Subcutaneous adipose tissue (tissue), 4 donors: Measurements from ENCODE around the gene GCH1. TPM values are rescaled to one million over a fixed set of nuclear protein-coding genes. Genes with fewer than 3 reads are reported as not detected.

Experiments used
- total RNA-seq, 4 donors: library from RNA; depleted of rRNA; stranded (reverse); fragments of >200 nt; gene quantifications; one replicate each; pipeline ENCODE4 v1.1.0, GENCODE V29; 2016
- TF ChIP-seq, protein P1 (sequence below): fragments of 450-650 bp; IDR thresholded peaks from one replicate; pipeline ENCODE4 v1.5.1; 2016; ENCODE audit warnings: low read depth, mild to moderate bottlenecking, control low read depth, antibody characterized with exemption, moderate library complexity

The GCH1 gene, protein sequence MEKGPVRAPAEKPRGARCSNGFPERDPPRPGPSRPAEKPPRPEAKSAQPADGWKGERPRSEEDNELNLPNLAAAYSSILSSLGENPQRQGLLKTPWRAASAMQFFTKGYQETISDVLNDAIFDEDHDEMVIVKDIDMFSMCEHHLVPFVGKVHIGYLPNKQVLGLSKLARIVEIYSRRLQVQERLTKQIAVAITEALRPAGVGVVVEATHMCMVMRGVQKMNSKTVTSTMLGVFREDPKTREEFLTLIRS
- 1 to 10 TPM; 2.6 to 7.6 (median 4.9) TPM for total RNA-seq

DNA sequence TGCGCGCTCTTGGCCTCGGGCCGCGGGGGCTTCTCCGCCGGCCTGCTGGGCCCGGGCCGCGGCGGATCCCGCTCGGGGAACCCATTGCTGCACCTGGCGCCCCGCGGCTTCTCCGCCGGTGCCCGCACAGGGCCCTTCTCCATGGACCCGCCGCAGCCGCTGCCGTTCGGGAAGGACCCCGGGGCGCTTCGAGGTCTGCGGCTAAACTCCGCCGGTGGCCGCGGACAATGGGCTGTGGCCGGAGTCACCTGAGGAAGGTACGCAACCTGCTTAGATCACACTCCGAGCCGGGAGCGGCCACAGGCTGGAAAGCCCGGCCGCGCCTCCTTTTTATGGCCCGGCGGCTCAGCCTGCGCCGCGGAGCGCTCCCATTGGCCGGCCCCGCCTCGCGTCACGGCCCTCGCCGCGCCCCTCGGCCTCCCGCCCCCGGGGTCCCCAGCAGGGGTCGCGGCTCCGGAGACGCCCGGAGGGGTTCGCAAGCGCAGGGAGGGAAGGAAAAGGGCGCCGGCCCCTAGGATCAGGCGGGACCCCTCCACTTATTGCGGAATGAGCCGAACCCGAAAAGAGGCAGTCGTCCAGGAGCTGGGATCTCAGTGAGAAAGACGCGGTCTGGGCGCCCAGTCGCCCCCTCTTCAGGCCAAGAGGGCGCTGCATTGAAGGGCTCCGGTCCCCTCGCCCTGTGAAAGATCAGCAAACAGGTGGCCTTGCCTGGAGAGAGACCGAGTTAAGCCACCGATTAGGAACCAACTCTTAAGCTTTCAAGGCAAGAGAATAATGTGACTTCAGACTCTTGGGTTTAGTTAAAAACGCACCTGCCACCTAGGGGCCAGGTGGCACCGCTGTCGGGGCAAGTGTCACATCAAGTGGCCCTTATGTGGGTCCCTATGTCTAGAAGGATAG, at the start of gene GCH1:
Gene GCH1, minus strand, starts transcription at position 306 of the 900 bp plus-strand sequence. Its CDS starts 163 bp downstream, at position 143.
- TF ChIP-seq, protein P1, sequence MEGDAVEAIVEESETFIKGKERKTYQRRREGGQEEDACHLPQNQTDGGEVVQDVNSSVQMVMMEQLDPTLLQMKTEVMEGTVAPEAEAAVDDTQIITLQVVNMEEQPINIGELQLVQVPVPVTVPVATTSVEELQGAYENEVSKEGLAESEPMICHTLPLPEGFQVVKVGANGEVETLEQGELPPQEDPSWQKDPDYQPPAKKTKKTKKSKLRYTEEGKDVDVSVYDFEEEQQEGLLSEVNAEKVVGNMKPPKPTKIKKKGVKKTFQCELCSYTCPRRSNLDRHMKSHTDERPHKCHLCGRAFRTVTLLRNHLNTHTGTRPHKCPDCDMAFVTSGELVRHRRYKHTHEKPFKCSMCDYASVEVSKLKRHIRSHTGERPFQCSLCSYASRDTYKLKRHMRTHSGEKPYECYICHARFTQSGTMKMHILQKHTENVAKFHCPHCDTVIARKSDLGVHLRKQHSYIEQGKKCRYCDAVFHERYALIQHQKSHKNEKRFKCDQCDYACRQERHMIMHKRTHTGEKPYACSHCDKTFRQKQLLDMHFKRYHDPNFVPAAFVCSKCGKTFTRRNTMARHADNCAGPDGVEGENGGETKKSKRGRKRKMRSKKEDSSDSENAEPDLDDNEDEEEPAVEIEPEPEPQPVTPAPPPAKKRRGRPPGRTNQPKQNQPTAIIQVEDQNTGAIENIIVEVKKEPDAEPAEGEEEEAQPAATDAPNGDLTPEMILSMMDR = no peak

DNA sequence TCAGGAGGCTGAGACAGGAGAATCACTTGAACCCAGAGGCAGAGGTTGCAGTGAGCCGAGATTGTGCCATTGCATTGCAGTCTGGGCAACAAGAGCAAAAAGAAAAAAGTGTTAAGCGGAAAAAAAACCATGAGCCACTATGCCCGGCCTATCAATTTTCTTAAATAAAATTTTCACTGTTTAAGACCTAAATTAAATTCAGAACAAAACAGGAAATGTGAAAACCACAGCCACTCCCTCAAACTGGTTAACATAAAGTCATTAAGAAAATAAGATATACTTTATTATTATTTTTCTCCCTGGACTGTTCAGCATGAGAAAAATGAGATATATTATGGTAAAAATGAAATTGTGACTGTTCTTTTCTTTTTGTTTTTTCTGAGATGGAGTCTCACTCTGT, 44.6 kb upstream of the GCH1 start:
- TF ChIP-seq, protein P1 = no peak

DNA sequence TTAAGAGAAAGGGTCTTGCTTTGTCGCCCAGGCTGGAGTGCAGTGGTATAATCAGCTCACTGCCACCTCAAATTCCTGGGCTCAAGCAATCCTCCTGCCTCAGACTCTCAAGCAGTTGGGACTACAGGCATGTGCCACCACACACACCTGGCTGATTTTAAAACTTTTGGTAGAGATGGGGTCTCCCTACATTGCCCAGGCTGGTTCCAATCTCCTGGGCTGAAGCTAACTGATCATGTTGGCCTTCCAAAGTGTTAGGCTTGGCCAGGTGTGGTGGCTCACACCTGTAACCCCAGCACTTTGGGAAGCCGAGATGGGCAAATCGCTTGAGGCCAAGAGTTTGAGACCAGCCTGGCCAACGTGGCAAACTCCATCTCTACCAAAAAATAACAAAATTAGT, 43.9 kb upstream of the GCH1 start:
- TF ChIP-seq, protein P1 = no peak

DNA sequence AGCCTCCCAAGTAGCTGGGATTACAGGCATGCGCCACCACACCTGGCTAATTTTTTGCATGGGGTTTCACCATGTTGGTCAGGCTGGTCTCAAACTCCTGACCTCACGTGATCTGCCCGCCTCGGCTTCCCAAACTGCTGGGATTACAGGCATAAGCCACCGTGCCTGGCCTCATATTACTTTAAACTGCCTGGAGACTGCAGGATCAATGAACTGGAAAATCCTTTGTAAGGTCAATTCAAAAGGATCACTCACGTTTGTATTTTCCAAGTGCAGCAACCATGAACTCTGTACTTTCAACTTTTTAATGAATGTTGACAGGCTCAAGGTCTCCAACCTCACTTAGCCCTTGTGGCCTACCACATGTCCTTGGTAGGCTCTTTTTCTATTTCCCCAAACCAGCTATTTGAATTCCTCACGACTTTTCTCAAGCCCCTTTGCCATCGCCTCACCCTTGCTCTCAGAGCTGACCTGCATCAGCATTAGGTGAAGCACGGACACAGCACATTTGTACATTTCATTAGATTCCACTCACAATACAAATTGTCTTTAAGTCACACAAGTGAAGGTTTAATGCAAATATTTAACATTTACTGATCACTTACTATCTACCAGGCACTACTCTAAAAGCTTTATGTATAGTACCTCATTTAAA, 42.2 kb upstream of the GCH1 start:
- TF ChIP-seq, protein P1 = no peak

DNA sequence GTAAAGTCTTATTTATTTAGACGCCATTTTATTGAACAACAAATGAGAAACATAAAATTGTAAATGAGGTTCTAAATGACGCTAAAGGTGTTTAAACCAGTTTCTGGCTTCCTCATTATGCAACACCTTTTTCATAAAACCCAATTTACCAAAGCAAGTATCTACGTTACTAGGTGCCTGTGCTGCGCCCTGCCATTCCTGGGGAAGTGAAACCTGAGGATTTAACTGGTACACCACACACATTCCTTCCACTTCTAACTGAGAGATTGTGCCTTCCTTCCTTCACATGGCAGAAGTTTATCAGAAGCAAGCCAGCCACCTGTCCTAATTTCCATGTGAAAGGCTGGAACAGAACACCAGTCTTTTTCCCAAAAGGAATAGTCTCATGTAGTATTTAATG, 40.3 kb upstream of the GCH1 start:
- TF ChIP-seq, protein P1 = no peak

DNA sequence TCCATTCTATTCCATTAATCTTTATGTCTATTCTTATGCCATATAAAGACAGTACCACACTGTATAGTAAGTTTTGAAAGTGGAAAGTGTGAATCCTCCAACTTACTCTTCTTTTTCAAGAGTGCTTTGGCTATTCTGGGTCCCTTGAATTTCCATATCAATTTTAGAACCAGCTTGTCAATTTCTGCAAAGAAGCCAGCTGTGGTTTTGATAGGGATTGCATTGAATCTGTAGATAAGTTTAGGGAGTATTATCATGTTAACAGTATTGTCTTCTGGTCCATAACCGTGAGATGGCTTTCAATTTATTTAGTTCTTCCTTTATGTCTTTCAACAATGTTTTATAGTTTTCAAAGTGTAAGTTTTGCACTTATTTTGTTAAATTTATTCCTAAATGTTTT, 34.2 kb upstream of the GCH1 start:
- TF ChIP-seq, protein P1 = no peak

DNA sequence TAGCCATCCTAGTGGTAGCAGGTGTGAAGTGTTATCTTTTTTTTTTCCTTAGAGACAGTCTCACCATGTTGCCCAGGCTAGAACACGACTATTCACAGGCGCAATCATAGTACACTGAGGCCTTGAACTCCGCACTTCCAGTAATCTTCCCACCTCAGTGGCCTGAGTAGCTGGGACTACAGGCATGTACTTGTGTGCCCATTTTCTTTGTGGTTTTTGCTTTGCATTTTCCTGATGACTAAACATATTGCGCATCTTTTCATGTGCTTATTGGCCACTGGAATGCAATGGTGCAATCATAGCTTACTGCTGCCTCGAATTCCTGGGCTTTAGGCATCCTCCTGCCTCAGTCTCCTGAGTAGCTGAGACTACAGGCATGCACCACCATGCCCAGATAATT, 33.3 kb upstream of the GCH1 start:
- TF ChIP-seq, protein P1 = no peak
